Gastroesophageal sphincter (tissue), 4 donors: ENCODE data around the gene ZC3H18. TPM values are rescaled to one million over a fixed set of nuclear protein-coding genes. Genes with fewer than 3 reads are reported as not detected.

Experiments used
- ATAC-seq: fragments of 150-250 bp; one replicate; pipeline ENCODE4 v1.9.1; 2016; ENCODE audit warnings: mild to moderate bottlenecking, moderate library complexity
- H3K27ac ChIP-seq, 4 donors: fragments of 200-600 bp; sonication (generic) in 3 of 4; 1 replicate in 3 of 4; 2 replicates in 1 of 4; pipeline ENCODE4 v1.5.1; 2016 to 2019
- H3K27me3 ChIP-seq: fragments of 200-600 bp; sonication (generic); one replicate; pipeline ENCODE4 v1.5.1; 2019
- H3K36me3 ChIP-seq, 2 donors: fragments of 200-600 bp; sonication (generic); one replicate each; pipeline ENCODE4 v1.5.1; 2019; ENCODE audit warnings: control low read depth in 1 of 2
- H3K4me1 ChIP-seq, 3 donors: fragments of 200-600 bp; sonication (generic); 1 replicate in 2 of 3; 2 replicates in 1 of 3; pipeline ENCODE4 v1.5.1; 2016 to 2019; ENCODE audit warnings: control low read depth in 2 of 3
- H3K4me3 ChIP-seq, 2 donors: fragments of 200-600 bp; sonication (generic); one replicate each; pipeline ENCODE4 v1.5.1; 2019; ENCODE audit warnings: mild to moderate bottlenecking in 1 of 2, moderate library complexity in 1 of 2
- H3K9me3 ChIP-seq, 3 donors: fragments of 200-600 bp; sonication (generic); one replicate each; pipeline ENCODE4 v1.5.1; 2017 to 2019; ENCODE audit warnings: control low read depth in 2 of 3
- EP300 ChIP-seq: sonication (generic); formaldehyde crosslinking; IDR thresholded peaks from one replicate; pipeline ENCODE4 v1.6.1; 2017; ENCODE audit warnings: antibody characterized with exemption, mild to moderate bottlenecking
- POLR2A ChIP-seq, 2 donors: fragments of 450-650 bp; IDR thresholded peaks; one replicate each; pipeline ENCODE4 v1.6.1; 2017; ENCODE audit warnings: antibody characterized with exemption in 2 of 2, mild to moderate bottlenecking in 2 of 2, moderate library complexity in 1 of 2
- POLR2AphosphoS5 ChIP-seq: sonication (generic); formaldehyde crosslinking; IDR thresholded peaks from one replicate; pipeline ENCODE4 v1.6.1; 2017; ENCODE audit warnings: antibody characterized with exemption
- WGBS, 2 donors: methylation state at CpG; one replicate each; pipeline ENCODE4 v1.1.5; 2018; ENCODE audit warnings: low coverage in 1 of 2; 5-methylcytosine and 5-hydroxymethylcytosine counted together
- total RNA-seq, 4 donors: library from RNA; depleted of rRNA; stranded (reverse); fragments of >200 nt; gene quantifications; one replicate each; pipeline ENCODE4 v1.1.0, GENCODE V29; 2016
- TF ChIP-seq, protein P1 (sequence below), 4 experiments: fragments of 200-600 bp in 2 of 4; fragments of 450-650 bp in 2 of 4; sonication (generic) in 1 of 4; IDR thresholded peaks; one replicate each; pipeline ENCODE4 v1.5.1; 2017 to 2019; ENCODE audit warnings: antibody characterized with exemption in 4 of 4, mild to moderate bottlenecking in 2 of 4, moderate library complexity in 2 of 4

ZC3H18 gene
- total RNA-seq, 4 donors from 2014 or later: 15.8 to 40.6 (median 23.3) TPM

DNA sequence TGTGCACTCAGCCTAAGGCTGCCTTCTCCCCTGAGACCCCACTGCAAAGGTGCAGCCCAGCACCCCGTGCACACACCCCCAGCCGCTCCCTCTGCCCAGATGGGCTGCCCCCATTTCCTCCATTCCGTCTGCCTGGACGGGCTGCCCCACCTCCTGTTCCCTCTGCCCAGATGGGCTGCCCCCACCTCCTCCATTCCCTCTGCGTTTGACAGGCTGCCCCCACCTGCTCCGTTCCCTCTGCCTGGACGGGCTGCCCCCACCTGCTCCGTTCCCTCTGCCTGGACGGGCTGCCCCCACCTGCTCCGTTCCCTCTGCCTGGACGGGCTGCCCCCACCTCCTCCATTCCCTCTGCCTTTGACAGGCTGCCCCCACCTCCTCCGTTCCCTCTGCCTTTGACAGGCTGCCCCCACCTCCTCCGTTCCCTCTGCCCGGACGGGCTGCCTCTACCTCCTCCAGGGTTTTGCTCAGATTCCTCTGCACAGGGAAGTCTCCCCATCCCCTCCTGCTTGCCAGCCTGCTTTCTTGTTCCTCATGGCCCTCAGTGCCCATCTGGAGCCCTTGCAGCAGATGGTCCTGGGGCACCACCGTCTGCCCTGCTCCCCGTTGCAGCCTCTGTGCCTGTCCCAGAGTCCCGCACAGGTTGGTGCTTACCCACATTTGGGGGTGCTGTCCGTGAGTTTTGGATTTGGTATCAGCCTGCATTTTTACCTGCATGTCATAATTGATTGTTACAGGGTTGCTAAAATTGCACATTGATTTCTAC, 44.8 kb downstream of the ZC3H18 start:
- WGBS, 2 donors: 77 to 90% methylated on average over 13 to 15 of the region's 19 CpGs
- peaks cover 0 to 6% (median 0%) of the 10 kb centered on the region in 3 donors for H3K4me1 ChIP-seq
- no peaks in the 10 kb centered on the region for H3K27me3 ChIP-seq
- TF ChIP-seq, protein P1, sequence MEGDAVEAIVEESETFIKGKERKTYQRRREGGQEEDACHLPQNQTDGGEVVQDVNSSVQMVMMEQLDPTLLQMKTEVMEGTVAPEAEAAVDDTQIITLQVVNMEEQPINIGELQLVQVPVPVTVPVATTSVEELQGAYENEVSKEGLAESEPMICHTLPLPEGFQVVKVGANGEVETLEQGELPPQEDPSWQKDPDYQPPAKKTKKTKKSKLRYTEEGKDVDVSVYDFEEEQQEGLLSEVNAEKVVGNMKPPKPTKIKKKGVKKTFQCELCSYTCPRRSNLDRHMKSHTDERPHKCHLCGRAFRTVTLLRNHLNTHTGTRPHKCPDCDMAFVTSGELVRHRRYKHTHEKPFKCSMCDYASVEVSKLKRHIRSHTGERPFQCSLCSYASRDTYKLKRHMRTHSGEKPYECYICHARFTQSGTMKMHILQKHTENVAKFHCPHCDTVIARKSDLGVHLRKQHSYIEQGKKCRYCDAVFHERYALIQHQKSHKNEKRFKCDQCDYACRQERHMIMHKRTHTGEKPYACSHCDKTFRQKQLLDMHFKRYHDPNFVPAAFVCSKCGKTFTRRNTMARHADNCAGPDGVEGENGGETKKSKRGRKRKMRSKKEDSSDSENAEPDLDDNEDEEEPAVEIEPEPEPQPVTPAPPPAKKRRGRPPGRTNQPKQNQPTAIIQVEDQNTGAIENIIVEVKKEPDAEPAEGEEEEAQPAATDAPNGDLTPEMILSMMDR (IDR thresholded peaks at IDR 0.05): no peak
- TF ChIP-seq EP300 (no peak), POLR2AphosphoS5 (no peak), POLR2A (IDR thresholded peaks at IDR 0.05) (no peak)
- H3K36me3 ChIP-seq: peaks cover 0 to 98% of the 10 kb centered on the region in 2 donors
- H3K4me3 ChIP-seq: no peak overlapping the region
- no peaks in the 10 kb centered on the region for H3K9me3 ChIP-seq
- ATAC-seq: no peak
- no peak overlapping the region for H3K27ac ChIP-seq

DNA sequence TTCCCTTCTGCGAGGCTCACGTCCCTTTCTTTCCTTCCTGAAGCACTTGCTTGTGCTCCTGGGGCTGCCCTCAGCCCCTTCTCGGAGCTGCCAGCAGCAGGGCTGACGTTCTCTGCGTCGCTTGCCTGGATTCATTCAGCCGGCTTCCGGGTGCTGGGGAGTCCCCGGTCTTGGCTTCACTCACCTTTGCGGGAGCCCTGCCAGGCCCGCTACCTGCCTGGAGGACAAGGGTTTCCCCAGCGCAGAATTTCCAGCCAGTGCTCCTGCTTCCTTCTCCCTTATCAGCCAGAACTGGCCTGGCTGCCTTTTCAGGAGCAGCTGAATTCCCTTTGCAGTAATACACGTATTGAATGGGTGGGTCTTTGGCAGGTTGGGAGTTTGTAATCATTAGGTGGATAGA, 46.1 kb downstream of the ZC3H18 start:
- ATAC-seq: no peak
- H3K27me3 ChIP-seq: no peaks in the 10 kb centered on the region
- TF ChIP-seq POLR2AphosphoS5 (no peak), EP300 (no peak), POLR2A (IDR thresholded peaks at IDR 0.05) (no peak)
- TF ChIP-seq, protein P1 (IDR thresholded peaks at IDR 0.05): no peak
- H3K27ac ChIP-seq: no peak overlapping the region
- peaks cover 0 to 92% of the 10 kb centered on the region in 2 donors for H3K36me3 ChIP-seq
- peaks cover 0 to 6% (median 0%) of the 10 kb centered on the region in 3 donors for H3K4me1 ChIP-seq
- no peaks in the 10 kb centered on the region for H3K9me3 ChIP-seq
- no peak overlapping the region for H3K4me3 ChIP-seq
- WGBS, 2 donors: 80 to 100% methylated on average over 2 to 4 of the region's 13 CpGs

DNA sequence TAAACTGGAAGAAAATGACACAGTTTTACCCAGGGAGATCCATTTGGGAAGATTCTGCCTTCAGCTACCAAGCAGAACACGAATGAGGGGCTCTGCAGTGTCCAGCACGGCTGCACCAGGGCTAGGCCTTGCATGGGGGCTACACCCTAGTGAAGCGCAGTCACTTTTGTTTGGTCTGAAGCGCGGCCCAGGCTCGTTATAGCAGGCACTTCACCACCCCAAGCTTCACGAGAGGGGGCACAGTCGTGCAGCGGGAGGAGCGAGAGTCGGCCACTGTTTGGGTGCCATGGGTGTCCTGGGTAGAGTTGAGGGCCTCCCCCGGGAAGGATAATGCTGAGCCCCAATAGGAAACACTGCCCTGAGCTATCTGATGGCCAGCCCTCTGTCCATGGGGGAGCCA, 46.5 kb downstream of the ZC3H18 start:
- TF ChIP-seq POLR2A (IDR thresholded peaks at IDR 0.05): no peak
- TF ChIP-seq, protein P1 (IDR thresholded peaks at IDR 0.05): no peak
- no peak for TF ChIP-seq EP300
- no peak for TF ChIP-seq POLR2AphosphoS5
- Histone ChIP-seq H3K4me1 (peaks cover 0 to 6% (median 0%) of the 10 kb centered on the region in 3 donors), H3K4me3 (no peak overlapping the region), H3K27ac (no peak overlapping the region), H3K9me3 (no peaks in the 10 kb centered on the region), H3K27me3 (no peaks in the 10 kb centered on the region), H3K36me3 (peaks cover 0 to 92% of the 10 kb centered on the region in 2 donors)
- whole genome bisulfite sequencing, 2 donors: 80% methylated on average over 1 of the region's 12 CpGs; no CpG with 5 or more reads in 1 of the 2 donors
- ATAC-seq: no peak

DNA sequence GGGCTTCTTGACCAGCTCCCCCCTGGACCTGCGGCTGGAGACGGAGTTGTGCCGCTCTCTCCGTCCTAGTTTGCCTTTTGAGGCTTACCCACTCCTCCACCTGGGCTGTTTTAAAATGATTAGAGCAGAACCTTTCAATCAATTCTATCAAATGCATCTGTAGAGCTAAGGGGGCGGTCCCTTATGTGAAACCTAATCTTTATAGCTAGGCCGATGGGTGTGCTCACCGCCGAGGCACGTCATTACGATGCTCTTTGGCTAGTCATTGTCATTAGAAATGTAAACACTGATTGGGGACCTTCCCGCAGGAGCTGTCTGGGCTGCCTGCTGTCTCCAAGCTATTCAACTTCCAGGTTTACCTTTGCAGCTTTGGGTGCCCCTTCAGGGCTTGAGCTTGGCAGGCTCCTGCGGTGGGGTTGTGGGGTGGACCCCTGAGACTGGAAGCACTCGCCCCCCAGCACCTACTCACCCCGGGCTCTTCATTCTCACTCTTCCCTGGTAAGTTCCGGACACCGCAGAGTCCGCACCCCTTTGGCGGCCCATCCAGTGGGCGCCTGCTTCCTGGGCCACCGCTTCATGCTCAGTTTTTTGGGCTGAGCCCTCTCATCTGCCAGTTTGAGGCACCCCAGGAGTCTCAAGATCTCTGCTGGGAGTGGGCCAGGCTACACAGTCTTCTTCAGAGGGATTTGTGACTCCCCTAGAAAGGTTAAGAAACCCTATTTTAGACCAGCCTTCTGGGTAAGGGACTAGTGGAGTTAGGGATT, 47.2 kb downstream of the ZC3H18 start:
- 83% methylated on average over 18 of the region's 20 CpGs; no CpG with 5 or more reads in 1 of the 2 donors for WGBS, 2 donors
- Histone ChIP-seq H3K4me3 (no peak overlapping the region), H3K4me1 (peaks cover 0 to 6% (median 0%) of the 10 kb centered on the region in 3 donors), H3K9me3 (no peaks in the 10 kb centered on the region), H3K27me3 (no peaks in the 10 kb centered on the region), H3K27ac (no peak overlapping the region), H3K36me3 (peaks cover 0 to 92% of the 10 kb centered on the region in 2 donors)
- ATAC-seq: no peak
- TF ChIP-seq EP300 (no peak), POLR2A (IDR thresholded peaks at IDR 0.05) (no peak), POLR2AphosphoS5 (no peak)

DNA sequence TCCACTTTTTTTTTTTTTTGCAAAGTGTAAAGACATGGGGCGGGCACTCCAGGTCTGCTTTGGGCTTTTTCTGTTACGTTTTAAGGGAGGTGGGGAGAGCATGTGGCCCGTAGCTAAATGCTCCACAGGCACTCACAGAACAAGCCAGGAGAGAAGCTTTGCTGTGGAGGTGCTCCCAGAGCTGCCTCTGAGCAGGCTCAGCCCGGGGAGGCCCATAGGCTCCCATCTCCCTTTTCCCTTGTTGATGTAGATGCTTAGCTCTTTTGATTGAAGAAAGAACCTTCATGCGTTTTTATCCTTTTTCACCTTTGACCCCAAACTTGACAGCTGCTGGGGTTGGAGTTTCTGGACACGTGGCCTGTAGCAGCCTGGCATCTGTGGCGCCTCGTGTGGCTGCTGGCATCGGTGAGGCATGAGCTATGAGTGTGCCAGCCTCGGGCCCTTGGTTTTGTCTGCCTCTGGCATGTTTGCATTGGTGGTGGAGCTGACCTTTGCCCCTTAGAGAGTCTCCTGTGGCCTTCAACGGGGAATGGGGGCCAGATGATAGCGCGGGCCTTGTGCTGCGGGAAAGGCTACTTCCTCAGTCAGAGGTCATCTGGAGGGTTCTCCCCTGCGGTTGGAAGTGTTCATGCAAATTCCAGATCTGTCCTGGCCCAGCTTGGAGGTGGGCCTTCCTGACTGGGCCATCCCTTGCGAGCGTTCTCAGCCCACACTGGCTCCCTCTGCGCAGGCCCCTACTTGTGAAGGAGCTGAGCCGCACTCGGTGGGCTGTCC, 48.2 kb downstream of the ZC3H18 start:
- H3K4me3 ChIP-seq: no peak overlapping the region
- H3K4me1 ChIP-seq: peaks cover 0 to 6% (median 0%) of the 10 kb centered on the region in 3 donors
- H3K27me3 ChIP-seq: no peaks in the 10 kb centered on the region
- peaks cover 0 to 92% of the 10 kb centered on the region in 2 donors for H3K36me3 ChIP-seq
- no peaks in the 10 kb centered on the region for H3K9me3 ChIP-seq
- ATAC-seq: no peak
- H3K27ac ChIP-seq: no peak overlapping the region
- 66 to 77% methylated on average over 4 to 9 of the region's 20 CpGs for WGBS, 2 donors
- TF ChIP-seq, protein P1 (IDR thresholded peaks at IDR 0.05): no peak
- no peak for TF ChIP-seq POLR2AphosphoS5
- TF ChIP-seq EP300: no peak
- TF ChIP-seq POLR2A (IDR thresholded peaks at IDR 0.05): no peak
